ENCODE results near the gene PECR.
"Not testable (repeated sequence)": the region's sequence is repeated elsewhere in the genome, so short reads cannot be mapped to it uniquely, and the experiment has no call there.

The PECR gene

GRCh38 chr2:216108310-216108966 is 26.8 kb upstream of the PECR start:
- no peak for DNase-seq (ENCODE audit: low read depth)
- peak overlapping the region; percentile 98 for H3K4me3 ChIP-seq (ENCODE audit: low read depth, low read length)

- no peak for DNase-seq (ENCODE audit: low read depth)
- H3K4me3 ChIP-seq (ENCODE audit: low read depth, low read length), result no peak overlapping the region
Observed at GRCh38 chr2:216107760-216108159, 26.2 kb upstream of the PECR start.

DNA sequence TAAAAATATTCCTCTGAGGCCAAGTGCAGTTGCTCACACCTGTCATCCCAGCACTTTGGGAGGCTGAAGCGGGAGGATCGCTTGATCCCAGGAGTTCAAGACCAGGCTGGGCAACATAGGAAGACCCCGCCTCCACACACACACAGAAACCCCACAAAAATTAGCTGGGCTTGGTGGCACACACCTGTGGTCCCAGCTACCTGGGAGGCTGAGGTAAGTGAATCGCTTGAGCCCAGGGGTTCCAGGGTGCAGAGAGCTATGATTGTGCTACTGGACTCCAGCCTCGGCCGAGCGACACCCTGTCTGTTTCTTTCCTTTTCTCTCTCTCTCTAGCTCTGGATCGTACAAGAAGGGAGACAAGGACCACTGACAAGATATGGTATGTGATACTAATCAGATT is 25.7 kb upstream of the PECR start:
- no peak for DNase-seq (ENCODE audit: low read depth)
- no peak overlapping the region for H3K4me3 ChIP-seq (ENCODE audit: low read depth, low read length)

DNA sequence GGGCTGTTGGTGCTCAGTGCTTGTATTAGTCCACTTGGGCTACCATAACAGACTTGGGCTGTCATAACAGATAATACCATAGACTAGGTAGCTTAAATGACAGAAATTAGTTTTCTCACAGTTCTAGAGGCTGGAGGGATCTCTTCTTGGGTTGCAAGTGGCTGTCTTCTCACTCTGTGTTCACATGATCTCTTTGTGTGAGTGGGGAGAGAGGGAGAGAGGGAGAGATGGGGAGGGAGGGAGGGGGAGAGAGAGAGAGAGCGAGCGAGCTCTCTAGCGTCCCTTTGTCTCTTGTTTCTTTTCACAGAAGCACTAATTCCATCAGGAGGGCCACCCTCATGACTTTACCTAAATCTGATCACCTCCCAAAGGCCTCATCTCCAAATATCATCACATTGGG is 23.1 kb upstream of the PECR start:
- H3K4me3 ChIP-seq (ENCODE audit: low read depth, low read length), result no peak overlapping the region
- no peak for DNase-seq (ENCODE audit: low read depth)

DNA sequence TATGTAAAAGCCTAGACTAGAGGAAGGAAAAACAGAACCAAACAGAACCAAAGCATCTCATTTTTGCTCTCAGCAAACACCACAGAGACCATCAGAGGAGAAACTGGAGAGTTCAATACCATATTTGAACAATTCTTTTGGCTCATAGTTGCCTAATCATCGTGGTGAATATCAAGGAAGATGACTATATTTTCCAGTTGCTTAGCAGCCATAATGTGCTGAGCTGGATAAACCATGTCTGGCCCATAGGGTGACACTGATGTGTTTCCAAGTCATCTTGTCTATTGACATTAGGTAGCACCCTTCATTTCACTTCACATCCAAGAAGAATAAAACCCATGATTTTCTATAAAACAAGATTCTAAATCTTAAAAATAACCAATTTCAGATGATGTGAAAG is 21.6 kb upstream of the PECR start:
- H3K4me3 ChIP-seq (ENCODE audit: low read depth, low read length), result no peak overlapping the region
- no peak for DNase-seq (ENCODE audit: low read depth)

DNA sequence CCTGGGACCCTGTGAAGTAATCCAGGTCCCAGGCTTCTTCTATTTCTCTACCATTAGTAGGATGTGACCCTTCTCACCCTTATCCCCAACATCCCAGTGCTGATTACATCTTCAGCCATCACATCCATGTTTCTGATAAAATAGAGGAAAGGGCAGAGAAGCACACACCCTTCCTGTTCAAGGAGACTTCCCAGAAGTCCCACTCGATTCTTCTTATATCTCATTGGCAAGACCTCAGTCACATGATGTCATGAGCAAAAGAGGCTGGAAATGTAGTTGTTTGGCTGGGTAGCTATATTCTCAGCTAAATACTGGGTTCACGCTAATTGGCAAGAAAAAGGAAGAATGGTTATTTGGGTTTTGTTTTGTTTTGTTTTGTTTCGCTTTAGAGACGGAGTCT is 19.5 kb upstream of the PECR start:
- no peak overlapping the region for H3K4me3 ChIP-seq (ENCODE audit: low read depth, low read length)

GRCh38 chr2:216098421-216099334 is 17.1 kb upstream of the PECR start:
- DNase-seq (ENCODE audit: low read depth), result no peak
- no peak overlapping the region for H3K4me3 ChIP-seq (ENCODE audit: low read depth, low read length)

More for the DNA sequence above, 19.5 kb upstream of the PECR start:
- DNase-seq (ENCODE audit: low read depth), result no peak

DNA sequence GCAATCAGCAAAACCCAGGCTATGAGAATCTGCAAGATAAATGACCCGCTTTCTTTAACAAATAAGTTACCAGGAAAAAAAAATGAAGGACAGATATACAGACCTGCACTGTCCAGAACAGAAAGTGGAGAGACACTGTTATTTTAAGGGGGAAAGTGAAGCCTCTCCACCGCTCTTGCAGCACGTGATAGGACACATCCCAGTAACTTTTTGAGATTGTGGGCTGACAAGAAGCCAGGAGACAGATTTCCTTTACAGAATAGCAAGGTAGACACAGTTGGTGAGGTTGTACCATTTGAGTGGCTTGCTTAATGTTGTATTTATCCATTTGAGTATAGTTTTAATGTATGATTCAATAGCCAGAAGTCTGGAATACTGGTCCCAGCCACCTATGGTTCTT is 13.1 kb upstream of the PECR start:
- H3K4me3 ChIP-seq (ENCODE audit: low read depth, low read length), result no peak overlapping the region
- no peak for DNase-seq (ENCODE audit: low read depth)

DNA sequence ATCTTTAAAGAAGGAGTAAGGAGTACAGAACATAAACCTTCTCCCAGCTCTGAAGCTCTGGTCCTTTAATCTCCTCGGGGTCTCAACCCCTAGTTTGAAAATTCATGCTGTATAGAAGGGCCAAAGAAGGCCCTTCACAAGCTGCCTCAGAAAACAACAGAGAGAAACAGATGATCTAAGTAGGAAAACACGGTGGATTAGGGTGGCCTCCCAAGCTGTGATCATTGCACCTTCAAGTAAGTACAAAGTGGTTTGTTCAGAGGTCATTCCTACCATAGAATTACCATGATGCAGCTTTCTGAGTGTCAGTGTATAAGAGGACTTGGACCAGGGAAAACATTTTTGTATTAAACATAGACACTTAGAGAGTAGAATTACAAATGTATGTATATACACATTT is 11.0 kb upstream of the PECR start:
- DNase-seq (ENCODE audit: low read depth), result no peak
- H3K4me3 ChIP-seq (ENCODE audit: low read depth, low read length), result no peak overlapping the region

- no peak overlapping the region for H3K4me3 ChIP-seq (ENCODE audit: low read depth, low read length)
- no peak for DNase-seq (ENCODE audit: low read depth)
Observed at GRCh38 chr2:216090369-216090786, 8.8 kb upstream of the PECR start.

DNA sequence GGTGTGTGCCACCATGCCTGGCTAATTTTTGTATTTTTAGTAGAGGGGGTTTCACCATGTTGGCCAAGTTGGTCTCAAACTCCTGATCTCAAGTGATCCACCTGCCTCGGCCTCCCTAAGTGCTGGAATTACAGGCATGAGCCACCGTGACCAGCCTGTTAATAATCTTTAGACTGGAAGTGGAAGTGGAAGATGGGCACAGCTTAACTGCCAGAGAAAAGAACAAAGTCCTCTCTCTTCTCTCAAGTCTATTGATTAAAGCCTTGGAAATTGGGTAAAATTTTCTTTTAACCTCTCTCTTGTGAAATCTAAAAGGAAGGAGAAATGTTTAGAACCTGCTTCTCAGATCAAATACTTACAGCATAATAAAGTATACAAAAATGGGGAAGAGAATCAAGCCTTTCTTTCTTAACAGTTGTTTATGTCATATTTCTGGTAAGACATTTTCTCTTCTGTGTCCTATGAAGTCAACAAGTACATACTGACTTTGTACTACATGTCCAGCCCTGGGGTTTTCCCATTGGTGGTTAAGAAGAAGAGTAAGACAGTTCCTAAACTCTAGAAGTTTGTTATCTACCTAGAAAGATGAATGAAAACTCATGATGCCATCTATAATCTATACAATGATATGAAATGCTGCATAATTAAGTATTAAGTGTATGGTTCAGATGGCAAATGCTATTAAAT is 4.7 kb upstream of the PECR start:
- no peak for DNase-seq (ENCODE audit: low read depth)
- no peak overlapping the region for H3K4me3 ChIP-seq (ENCODE audit: low read depth, low read length)

DNA sequence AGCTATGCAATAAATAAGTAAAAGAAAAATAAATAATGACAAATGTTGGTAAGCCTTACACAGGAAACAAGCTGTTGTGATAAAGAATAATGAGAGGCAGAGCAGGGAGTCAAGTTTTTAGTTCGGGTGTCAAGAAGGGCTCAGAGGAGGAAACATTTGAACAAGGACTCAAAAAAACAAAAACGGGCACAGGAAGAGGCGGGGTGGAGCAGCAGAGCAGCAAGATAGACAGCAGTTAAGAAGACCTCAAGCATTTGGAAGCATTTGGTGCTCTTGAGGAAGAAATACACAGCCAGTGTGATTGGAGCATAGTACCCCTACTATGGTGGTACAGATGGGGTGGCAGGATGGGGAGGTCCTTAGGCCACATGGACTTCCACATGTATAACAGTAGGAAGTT is 2.9 kb upstream of the PECR start:
- no peak overlapping the region for H3K4me3 ChIP-seq (ENCODE audit: low read depth, low read length)
- no peak for DNase-seq (ENCODE audit: low read depth)

DNA sequence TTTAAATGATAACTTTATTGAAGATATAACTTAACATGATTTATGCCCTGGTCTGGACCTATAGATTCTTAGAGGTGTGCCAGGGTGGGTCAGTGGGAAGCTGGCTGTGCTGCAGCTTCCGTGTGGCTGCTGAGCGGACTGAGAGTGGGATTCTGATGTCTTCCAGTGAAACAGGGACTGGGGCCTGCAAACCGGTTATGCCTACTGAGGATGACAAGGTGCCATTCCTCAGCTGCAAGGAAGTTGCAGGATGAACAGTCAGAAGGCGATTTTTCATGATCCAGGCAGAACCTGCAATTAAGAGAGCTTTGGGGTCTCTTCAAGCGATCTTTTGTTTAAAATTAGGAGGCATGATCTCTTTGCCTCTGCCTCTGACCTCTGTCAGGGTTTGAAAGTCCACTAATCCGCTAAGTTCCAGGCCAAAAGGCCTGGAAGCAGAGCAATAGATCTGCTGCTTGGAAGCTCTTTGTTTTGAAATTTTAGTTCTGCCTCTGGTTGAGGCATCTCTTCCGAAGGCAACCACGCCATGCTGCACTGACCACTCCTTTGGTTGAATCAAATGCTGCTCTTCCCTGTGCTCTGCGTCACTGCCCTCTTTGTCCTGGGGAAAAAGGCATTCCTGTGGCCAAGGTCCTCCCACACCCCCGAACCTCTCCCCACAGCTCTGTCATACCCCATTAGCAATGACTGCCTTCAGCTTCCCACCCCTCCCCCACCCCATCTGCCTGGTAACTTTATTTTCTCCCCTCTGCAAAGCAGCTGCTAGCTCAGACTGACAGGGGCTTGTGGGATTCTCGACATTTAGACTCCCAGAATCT is 2.1 kb upstream of the PECR start:
- peak; percentile 74 for DNase-seq (ENCODE audit: low read depth)
- H3K4me3 ChIP-seq (ENCODE audit: low read depth, low read length), result no peak overlapping the region

DNA sequence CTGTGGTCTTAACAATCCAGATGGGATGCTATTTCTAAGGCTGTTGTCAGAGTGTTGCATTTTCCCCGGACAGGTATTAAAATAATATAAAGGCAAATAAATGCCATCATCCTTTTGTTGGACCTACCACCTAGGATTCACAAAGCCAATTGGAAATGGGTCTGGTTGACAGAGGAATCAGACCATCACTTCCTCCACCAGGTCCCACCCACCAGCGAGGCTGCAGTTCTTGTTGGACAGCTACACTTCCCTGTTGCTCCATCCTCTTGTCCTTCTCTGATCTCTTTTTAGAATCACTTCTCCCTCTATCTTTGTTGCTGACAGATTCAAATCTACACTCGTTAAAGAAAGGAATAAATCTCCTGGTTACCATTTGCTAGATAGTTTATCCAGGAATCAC is 1.2 kb upstream of the PECR start:
- no peak overlapping the region for H3K4me3 ChIP-seq (ENCODE audit: low read depth, low read length)
- DNase-seq (ENCODE audit: low read depth), result no peak

DNA sequence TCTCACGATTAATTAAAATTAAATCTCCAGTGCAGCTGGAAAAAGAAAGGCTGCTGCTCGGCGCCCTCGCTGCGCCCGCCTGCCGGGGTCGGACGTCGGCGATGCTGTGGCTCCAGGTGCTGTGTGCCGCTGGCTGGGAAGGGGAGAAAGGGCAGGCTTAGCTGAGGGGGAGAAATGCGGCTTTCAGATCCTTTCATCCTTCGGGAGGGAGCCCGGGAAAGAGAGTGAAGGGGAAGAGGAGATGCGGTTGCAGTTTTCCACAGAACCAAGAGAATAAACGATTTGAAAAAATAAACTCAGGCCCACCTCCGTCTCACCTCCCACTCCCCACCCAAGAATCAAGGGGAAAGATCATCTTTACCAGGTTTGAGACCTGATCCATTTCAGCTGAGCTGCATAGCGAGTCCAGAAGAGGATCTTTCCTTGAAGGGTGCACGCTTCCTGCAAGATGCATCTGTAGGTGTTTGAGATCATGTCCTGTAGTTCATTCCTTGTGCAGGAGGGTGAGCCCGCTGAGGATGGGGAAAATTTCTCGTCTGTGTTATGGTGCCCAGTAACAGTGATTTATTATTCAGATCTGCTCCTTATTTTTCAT is 605 bp upstream of the PECR start:
- H3K4me3 ChIP-seq (ENCODE audit: low read depth, low read length), result peak overlapping the region; percentile 74
- no peak for DNase-seq (ENCODE audit: low read depth)

DNA sequence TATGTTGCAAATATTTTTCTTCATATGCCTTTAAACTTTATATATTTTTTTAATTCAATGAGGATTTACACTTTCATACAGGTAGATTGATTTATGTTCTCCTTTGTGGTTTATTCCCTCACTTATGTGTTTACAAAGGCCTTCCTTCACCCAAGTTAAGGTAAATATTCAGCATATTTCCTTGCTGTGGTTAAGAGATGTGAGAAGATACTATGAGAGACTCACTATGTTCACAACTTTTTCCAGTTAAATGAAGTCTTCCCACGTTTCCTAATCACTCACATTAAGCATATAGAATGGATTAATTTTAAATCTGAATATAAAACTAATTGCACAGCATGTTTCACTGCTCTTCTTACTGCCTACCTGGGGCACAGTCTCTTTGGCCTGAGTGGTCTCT is 597 bp downstream of the PECR start:
- DNase-seq (ENCODE audit: low read depth), result no peak

GRCh38 chr2:216080048-216080447 is 1.6 kb downstream of the PECR start:
- not testable (repeated sequence) for DNase-seq (ENCODE audit: low read depth); H3K4me3 ChIP-seq (ENCODE audit: low read depth, low read length)

More for the DNA sequence above, 597 bp downstream of the PECR start:
- peak overlapping the region; percentile 74 for H3K4me3 ChIP-seq (ENCODE audit: low read depth, low read length)

DNA sequence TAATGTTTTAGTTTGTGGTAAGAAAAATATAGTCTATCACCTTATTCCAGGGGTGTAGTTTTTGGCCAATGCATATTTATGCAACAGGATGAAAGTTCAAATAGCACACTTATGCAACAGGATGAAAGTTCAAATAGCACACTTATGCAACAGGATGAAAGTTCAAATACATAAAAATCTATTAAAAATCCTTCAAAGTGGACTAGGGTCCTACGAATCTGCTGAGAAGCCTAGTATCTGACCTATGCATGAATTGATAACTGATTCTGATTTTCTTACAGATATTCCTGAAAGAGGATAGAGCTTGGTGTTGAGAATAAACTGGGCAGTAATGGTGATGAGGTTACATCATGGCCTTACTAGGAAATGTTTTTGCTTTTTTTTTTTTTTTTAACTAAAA is 2.8 kb downstream of the PECR start:
- no peak for DNase-seq (ENCODE audit: low read depth)
- no peak overlapping the region for H3K4me3 ChIP-seq (ENCODE audit: low read depth, low read length)

Data from skeletal muscle cell (primary cell).